GM21381 (cell line): ENCODE data around the gene SMIM17.

Experiments
- ATAC-seq: cut with Tn5 transposase; IDR thresholded peaks from one replicate; pipeline ENCODE4 v1.9.1; 2021; ENCODE audit warnings: mild to moderate bottlenecking, moderate library complexity; ENCODE audit not compliant: unreplicated experiment

The SMIM17 gene

DNA sequence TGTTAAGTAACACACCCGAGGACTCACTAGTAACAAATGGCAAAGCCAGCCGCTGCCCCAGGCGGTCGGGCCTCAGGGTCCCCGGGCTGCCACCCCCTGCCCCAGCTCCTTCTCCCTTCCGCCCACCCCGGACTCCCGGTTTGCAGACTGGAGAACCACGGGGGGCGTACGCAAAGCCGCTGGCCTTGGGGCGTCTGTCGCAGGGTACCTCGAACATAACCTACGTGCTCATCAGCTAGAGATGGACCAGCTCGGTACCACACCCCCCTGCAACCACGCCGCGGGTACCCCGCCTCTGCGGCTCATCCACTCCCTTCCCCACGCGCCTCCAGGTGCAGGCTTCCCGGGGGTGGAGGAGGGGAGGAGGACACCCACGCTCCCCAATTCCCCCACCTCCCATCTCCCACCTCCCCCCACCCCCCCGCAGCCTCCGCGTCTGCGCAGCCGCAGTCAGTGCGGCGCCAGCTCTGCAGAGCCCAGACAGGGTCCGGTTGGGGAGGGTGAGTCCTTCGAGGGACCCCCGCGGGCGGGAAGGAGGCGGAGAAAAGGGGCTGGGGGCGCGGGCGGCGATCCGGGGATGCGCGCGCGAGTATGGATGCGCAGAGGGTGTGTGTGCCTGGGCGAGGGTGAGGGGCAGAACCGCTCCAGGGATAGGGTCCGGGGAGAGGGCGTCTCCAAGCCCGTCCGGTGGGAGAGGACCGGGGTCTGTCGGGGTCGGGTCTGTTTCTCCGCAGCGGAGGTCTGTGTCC lies at the start of gene SMIM17:
SMIM17 (plus strand) TSS at position 449 of the 749 bp plus-strand sequence. CDS start 2,509 bp downstream, outside the sequence.
- ATAC-seq = no peak

DNA sequence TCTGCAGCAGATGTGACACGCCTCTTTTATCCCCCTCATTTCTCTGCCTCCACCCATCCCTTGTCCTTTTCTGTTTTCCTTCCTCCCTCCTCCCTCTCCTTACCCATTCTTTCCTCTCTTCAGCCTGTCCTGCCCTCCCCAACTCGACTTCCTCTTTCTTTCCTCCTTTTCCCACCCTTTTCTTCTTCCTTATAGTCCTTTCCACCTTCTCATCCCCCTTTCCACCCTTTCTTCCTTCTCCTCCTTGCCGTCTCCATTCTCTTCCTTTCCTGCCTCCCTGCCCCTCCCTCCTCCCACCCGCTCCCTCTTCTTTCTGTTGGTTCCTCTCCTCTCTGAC lies 48.5 kb upstream of the SMIM17 start:
- no peak for ATAC-seq

DNA sequence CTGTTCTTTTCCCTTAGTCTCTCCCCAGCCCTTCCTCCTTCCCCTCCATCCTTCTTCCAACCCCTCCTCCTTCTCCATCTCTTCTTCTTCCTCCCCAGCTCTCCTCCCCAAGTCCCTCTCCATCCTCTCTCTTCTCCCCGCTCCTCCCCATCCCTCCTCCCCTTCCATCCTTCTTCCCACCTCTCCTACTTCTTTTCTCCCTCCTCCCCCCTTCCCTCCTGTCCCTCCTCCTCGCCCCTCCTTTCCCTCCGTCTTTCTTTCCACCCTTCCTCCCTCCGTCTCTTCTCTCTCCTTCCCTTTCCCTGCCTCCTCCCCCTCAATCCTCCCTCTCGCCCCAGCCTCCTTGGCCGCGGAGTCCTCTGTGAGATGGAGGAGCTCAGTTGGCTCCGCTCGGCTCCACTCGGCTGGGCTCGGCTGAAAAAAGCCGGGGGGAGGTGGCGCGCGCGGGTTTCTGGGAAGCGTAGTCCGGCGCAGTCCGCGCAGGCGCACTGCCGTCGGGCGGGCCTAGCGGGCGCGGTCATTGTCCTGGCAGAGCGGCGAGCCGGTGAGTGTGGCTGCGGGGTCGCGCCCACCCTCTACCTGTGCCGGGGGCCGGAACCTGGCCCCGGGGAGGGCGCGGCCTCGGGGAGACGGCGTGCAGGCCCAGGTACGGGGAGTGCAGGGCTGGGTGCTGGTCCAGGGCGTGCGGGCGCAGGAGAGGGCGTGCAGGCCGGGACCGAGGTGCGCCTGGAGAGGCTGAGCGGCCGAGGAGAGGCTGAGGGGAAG lies 48.0 kb upstream of the SMIM17 start, which contains the start of gene ZNF71:
ZNF71 (plus strand) TSS at position 520 of the 765 bp plus-strand sequence. CDS start 6,257 bp downstream, outside the sequence.
- peak; percentile 89 for ATAC-seq

GRCh38 chr19:56595548-56595899 lies 47.4 kb upstream of the SMIM17 start:
- ATAC-seq = no peak

DNA sequence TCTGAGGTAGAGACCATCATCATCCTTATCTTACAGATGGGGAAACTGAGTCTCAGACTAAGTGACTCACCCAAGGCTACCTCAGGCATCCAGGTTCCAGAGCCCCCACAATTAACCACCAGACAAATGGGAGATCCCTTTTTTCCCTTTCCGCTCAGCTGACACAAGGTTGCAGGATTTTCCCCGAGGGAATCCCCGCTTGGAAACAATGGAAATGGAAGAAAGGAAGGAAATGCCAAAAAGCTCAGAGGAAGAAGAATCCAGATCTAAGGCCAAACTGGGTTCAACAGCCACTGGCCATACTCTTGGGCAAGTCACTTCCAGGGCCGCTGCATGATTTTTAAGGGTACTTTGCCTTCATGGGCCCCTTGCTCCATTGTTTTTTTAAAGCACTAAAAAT lies 46.3 kb upstream of the SMIM17 start:
- ATAC-seq = no peak

DNA sequence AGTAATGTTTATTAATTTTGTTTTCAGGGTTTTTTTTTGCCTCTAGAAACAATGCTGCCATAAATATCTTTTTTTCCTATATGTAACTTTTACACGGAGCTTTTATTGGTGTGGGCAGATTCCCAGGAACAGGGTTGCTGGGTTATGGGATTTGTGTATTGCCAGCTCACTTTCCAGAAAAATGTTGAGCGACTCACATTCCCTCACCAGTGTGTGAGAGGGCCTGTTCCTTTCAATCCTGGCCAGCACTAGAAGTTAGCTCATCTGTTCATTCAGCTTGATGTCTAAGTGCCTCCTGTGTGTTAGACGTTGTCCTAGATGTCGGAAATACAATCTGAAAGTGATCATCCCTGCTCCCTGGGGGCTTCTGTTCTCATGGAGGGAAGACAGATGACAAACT lies 45.3 kb upstream of the SMIM17 start:
- no peak for ATAC-seq

GRCh38 chr19:56601375-56601774 lies 41.6 kb upstream of the SMIM17 start:
- no peak for ATAC-seq

DNA sequence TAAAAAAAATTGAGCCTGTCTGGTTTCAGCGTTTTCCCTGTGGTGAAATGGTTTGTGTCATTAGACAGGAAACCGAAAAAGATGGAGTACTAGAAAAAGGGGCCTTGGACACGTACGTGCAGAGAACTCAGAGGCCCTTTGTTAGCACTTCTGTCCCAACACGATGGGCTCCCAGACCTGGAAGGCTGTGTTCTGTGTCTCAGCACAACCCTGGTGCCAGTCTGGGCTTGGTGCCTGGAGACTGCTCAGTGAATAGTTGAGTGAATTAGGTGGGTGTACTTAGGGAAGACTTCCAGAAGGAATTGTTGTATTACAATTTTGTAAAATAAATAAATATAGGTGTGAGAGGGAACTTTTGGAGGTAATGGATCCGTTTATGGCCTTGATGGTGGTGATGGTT lies 39.1 kb upstream of the SMIM17 start:
- no peak for ATAC-seq

GRCh38 chr19:56608274-56608964 lies 34.5 kb upstream of the SMIM17 start:
- no peak for ATAC-seq

DNA sequence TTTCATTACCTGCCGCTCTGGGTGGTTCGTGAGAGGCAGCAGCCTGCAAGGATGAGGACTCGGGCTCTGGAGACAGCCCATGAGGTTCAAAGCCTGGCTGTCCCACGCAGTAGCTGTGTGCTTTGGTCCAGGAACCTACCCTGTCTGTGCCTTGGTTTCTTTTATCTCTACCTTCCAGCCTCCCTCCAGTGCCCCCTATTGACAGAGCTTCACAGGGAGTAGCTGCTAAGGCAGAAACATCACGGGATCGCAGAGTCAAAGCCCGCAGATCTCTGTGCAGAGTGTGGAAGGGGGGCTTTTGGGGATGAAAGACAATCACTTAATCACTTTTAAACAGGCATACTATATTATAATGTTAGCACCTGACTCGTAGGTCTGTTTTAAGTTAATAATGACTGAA lies 31.7 kb upstream of the SMIM17 start:
- no peak for ATAC-seq

GRCh38 chr19:56612737-56613136 lies 30.2 kb upstream of the SMIM17 start:
- ATAC-seq = no peak

- ATAC-seq = no peak
Measured at GRCh38 chr19:56613639-56614038, 29.3 kb upstream of the SMIM17 start.

DNA sequence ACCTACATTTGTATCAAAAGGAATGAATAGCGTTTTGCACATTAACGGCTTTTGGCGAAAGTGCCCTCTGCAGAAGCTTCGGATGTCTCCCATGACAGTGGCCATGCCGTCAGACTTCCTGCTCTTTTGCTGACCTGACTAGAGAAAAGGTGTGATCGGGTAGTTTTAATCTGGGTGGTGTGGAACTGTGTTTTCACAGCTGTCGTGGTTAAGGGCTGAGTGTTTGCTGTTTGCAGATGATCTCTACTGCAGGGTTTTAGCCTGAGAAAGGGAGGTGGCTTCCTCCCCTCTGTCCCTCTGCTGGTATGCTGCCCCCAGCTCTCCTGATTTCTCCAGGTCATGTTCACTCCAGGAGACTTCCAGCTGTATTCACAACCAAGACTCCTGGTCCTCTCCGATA lies 25.4 kb upstream of the SMIM17 start:
- ATAC-seq = no peak

DNA sequence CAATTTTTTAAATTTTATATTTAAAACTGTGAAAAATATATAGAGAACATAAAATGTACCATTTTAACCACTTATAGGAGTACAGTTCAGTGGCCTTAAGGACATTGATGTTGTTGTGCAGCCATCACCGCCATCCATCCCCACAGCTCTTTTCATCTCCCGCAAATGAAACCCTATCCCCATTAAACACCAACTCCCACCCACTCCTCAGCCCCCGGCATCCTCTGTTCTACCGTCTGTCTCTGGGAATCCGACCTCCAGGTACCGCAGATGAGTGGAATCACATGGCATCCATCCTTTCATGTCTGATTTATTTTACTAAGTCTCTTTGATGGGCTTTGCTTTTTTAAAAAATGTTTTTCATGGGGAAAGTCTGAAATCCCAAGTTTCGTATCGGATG lies 23.8 kb upstream of the SMIM17 start:
- no peak for ATAC-seq

GRCh38 chr19:56622374-56622773 lies 20.6 kb upstream of the SMIM17 start:
- ATAC-seq = no peak

- ATAC-seq = no peak
Measured at GRCh38 chr19:56623006-56623405, 20.0 kb upstream of the SMIM17 start.

GRCh38 chr19:56625708-56626107 lies 17.3 kb upstream of the SMIM17 start:
- ATAC-seq = no peak

GRCh38 chr19:56633021-56633420 lies 9.9 kb upstream of the SMIM17 start:
- ATAC-seq = no peak

GRCh38 chr19:56637976-56638555 lies 4.9 kb upstream of the SMIM17 start:
- no peak for ATAC-seq

DNA sequence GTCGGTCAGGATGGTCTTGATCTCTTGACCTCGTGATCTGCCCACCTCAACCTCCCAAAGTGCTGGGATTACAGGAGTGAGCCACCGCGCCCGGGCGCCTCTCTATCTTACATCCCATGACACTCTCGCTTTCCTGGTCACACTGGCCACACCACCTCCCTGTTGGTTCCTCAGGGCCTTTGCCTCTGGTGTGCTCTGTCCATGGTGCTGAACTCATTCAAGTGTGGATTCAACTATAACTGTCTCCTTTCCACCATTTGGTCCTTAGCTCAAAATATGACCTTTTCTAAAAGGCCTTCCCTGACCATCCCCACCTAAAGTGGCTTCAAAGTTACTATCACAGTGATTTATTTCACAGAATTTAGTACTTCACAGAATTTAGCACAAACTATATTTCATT lies 3.7 kb upstream of the SMIM17 start:
- ATAC-seq = no peak

- ATAC-seq = no peak
Measured at GRCh38 chr19:56643460-56643955, 549 bp downstream of the SMIM17 start.
